RWPE1 (cell line): ENCODE results near the gene FAM50A.
A peak's percentile ranks its signal among the peaks of the same experiment; 100 is the strongest.

Experiments
- CTCF ChIA-PET: fragments of 350-600 bp; sonication (Branson Sonifier 250); formaldehyde crosslinking; extraction: SDS; loops from one replicate; lab custom pipeline; 2021; lab: Yijun Ruan, JAX
- POLR2A ChIA-PET: fragments of 400-600 bp; formaldehyde crosslinking; extraction: SDS; loops from one replicate; lab custom pipeline; 2020; ENCODE audit warnings: antibody characterized with exemption; ENCODE audit not compliant: low non-redundant PET; lab: Yijun Ruan, JAX
- DNase-seq: peaks from one replicate; pipeline ENCODE4 v3.0.0; 2012; ENCODE audit warnings: low spot score
- H3K27ac ChIP-seq: fragments of 450-650 bp; 2 replicates; pipeline ENCODE4 v1.5.1; 2017
- TF ChIP-seq, protein P1 (sequence below): fragments of 450-650 bp; conservative IDR thresholded peaks from 2 replicates; pipeline ENCODE4 v1.5.1; 2017; ENCODE audit warnings: low read depth, mild to moderate bottlenecking

The FAM50A gene

DNA sequence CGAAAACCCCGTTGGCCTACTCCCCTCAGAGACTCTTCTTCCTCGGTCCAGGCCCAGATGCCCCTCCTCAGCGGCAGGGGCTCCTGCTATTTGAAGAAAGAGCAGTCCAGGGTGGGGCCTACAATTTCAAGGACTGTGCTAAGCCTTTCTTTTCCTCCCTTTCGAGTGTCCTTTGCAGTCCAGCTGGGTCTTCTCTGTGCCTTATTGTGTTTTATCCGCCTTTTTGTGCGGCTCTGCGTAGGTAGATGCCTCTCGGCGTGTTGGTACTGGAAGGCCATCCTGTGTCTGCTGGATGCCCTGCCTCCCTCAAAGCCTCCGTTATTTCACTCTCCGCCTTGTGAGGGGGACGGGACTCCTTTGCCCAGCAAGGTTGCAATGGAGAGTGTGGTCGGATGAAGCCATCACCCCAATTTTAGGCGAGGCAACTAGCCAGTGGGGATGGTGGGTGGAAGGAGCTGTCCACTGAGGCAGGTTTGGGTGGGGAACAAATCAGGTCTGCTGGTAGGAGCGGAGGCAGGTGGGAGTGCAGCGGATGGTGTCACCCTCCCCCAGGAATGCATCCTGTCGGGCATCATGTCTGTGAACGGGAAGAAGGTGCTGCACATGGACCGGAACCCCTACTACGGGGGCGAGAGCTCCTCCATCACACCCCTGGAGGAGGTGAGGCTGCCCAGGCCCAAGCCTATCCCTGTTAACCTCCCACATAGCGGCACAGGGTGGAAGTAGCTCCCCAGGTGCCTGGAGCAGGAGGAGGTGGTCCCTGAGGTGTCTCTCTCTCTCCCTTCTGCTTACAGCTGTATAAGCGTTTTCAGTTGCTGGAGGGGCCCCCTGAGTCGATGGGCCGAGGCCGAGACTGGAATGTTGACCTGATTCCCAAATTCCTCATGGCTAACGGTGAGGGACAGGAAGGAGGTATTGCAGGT, 5.7 kb upstream of the FAM50A start:
- DNase-seq = no peak
- TF ChIP-seq, protein P1, sequence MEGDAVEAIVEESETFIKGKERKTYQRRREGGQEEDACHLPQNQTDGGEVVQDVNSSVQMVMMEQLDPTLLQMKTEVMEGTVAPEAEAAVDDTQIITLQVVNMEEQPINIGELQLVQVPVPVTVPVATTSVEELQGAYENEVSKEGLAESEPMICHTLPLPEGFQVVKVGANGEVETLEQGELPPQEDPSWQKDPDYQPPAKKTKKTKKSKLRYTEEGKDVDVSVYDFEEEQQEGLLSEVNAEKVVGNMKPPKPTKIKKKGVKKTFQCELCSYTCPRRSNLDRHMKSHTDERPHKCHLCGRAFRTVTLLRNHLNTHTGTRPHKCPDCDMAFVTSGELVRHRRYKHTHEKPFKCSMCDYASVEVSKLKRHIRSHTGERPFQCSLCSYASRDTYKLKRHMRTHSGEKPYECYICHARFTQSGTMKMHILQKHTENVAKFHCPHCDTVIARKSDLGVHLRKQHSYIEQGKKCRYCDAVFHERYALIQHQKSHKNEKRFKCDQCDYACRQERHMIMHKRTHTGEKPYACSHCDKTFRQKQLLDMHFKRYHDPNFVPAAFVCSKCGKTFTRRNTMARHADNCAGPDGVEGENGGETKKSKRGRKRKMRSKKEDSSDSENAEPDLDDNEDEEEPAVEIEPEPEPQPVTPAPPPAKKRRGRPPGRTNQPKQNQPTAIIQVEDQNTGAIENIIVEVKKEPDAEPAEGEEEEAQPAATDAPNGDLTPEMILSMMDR = no peak
- CTCF ChIA-PET = no interaction called here
- POLR2A ChIA-PET = no interaction called here
- peak overlapping the region; percentile 83 for H3K27ac ChIP-seq

DNA sequence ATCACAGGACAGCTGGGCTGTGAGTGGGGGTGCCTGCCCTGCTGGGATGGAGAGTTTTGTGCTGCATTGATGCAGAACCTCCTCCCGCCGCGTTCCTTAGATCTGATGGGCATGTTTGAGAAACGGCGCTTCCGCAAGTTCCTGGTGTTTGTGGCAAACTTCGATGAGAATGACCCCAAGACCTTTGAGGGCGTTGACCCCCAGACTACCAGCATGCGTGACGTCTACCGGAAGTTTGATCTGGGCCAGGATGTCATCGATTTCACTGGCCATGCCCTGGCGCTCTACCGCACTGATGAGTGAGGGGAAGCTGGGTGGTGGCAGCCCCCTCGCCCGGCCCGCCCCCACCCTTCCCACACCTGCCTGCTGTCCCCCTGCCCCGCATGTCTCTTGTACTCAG, 4.1 kb upstream of the FAM50A start:
- no peak for DNase-seq
- ChIA-PET CTCF (interaction anchor here (0.6 kb wide), 1 partner anchor 102 kb away, joined by 3 read pairs; no protein-coding TSS in a partner anchor), POLR2A (no interaction called here)
- TF ChIP-seq, protein P1 = no peak
- 0 out of 2 replicates have a peak overlapping the region, but pooled peaks have one; percentile 5 for H3K27ac ChIP-seq

DNA sequence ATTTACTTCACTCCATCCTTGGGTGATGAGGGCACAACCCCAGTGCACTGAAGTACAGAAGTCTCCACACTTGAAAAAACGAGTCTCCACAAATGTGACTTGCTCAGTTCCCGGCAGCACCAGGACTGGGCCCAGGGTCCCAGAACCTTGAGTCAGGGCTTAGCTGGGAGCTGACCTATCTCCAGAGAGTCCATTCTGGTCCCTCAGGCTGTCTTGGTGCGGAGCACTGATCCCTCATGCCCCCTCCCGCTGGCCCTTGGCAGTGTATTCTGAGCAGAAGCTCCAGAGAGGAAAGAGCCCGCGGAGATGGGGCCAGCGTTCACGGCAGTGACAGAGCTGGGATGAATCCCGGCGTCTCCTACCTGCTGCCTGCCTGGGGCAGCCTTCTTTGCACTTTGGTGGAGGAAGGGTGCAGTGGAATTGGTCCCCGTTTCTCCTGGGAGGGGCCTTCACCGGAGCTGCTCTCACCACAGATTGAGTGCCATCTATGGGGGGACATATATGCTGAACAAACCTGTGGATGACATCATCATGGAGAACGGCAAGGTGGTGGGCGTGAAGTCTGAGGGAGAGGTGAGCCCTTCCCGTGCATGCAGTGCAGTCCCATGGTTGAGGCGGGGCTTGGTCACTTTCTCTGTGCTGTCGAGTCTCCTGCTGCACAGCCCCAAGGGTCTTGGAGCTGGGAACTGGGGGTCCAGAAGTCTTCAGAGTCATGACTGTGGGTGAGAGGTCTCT, 3.2 kb upstream of the FAM50A start:
- CTCF ChIA-PET = no interaction called here
- TF ChIP-seq, protein P1 = no peak
- POLR2A ChIA-PET = no interaction called here

DNA sequence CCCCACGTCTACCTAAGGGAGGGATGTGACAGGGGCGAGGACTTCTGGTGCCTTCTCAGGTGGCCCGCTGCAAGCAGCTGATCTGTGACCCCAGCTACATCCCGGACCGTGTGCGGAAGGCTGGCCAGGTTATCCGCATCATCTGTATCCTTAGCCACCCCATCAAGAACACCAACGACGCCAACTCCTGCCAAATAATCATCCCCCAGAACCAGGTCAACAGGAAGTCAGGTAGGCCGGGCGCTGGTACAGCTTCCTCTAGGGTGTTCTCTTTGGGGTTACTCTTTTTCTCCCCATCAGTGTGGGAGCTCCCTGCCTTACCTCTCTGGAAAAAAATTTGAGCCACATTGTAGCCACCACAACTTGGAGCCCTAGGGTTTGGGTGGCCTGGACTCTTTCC, 2.4 kb upstream of the FAM50A start:
- ChIA-PET POLR2A (interaction anchor here (0.6 to 0.7 kb wide), 2 partner anchors 42 to 45 kb away, joined by 3 read pairs; no protein-coding TSS in a partner anchor), CTCF (no interaction called here)
- no peak for DNase-seq
- TF ChIP-seq, protein P1 = no peak
- H3K27ac ChIP-seq = peak overlapping the region; percentile 85

More for the DNA sequence above, 3.2 kb upstream of the FAM50A start:
- H3K27ac ChIP-seq = peak overlapping the region; percentile 5; the same call in 1 of the 2 replicates
- no peak for DNase-seq

DNA sequence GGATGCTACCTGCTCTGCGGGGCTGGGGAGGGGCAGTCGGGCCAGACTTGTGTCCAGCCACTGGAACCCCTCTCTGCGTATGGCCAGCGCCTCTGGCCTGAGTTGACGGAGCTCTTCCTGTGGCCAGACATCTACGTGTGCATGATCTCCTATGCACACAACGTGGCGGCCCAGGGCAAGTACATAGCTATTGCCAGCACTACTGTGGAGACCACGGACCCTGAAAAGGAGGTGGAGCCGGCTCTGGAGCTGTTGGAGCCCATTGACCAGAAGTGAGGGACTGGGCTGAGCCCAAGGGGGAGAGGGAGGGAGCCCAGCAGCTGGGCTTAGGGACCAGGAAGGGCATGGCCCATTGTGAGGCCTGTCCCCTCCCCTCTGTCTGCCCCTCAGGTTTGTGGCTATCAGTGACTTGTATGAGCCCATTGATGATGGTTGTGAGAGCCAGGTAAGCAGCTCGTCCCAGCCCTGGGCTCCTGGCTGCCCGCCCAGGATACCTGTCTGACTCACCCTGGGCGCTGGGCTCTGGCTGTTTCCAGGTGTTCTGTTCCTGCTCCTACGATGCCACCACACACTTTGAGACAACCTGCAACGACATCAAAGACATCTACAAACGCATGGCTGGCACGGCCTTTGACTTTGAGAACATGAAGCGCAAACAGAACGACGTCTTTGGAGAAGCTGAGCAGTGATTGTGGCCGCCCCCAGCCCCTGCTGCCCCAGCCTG, 1.8 kb upstream of the FAM50A start:
- ChIA-PET POLR2A (interaction anchor here (0.6 to 0.7 kb wide), 2 partner anchors 42 to 46 kb away, joined by 3 read pairs; no protein-coding TSS in a partner anchor), CTCF (no interaction called here)
- TF ChIP-seq, protein P1 = no peak
- DNase-seq = peak; percentile 72
- H3K27ac ChIP-seq = peak overlapping the region; percentile 85

DNA sequence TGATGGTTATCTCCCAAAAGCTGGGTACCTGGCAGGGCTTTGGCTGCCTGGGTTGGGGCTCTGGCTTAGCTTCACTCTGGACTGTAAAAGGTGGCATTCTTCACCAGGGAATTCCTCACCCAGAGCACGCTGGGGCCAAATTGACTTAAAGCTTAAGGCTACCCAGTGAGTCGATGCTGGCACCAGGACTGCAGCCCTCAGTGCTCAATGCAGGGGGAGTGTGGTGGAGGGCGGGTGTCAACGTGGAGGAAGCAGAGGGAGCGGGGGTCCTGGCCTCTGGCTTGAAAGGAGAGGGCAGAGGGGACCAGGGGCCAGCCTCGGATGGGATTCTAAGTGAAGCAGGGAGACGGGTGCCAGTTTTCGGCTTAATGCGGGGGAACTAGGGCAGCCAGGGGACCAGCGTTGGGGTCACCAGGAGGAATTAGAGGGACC, 446 bp upstream of the FAM50A start:
- H3K27ac ChIP-seq = peak overlapping the region; percentile 85
- ChIA-PET POLR2A (no interaction called here), CTCF (interaction anchor here (0.7 kb wide), 1 partner anchor 92 kb away, joined by 6 read pairs; no protein-coding TSS in a partner anchor)
- TF ChIP-seq, protein P1 = no peak
- DNase-seq = no peak
